Measurements from ENCODE around the gene FUT9. TPM values are rescaled to one million over a fixed set of nuclear protein-coding genes. Genes with fewer than 3 reads are reported as not detected.

The FUT9 gene
- total and polyA plus RNA-seq, 2 of the 8 experiments (the other 6 are each of a cell fraction or from before 2014, with no cell fraction given): 0.85 to 4.9 TPM

- TF ChIP-seq CHD7 (IDR thresholded peaks at IDR 0.05; ENCODE audit: insufficient replicate concordance, low read length) (no peak), SP1 (IDR thresholded peaks at IDR 0.05; ENCODE audit: low read depth, low read length) (no peak), SIX5 (IDR thresholded peaks at IDR 0.05; ENCODE audit: low read depth, low read length) (no peak), FOSL1 (IDR thresholded peaks at IDR 0.05; ENCODE audit: insufficient read depth, low read depth, low read length) (no peak), SP4 (IDR thresholded peaks at IDR 0.05; ENCODE audit: low read length) (no peak), CEBPB (IDR thresholded peaks at IDR 0.05; ENCODE audit: low read depth, low read length) (no peak)
These were observed 35.8 kb downstream of the FUT9 start (continued) for GRCh38 chr6:96051555-96051954.
